Activated naive CD8-positive, alpha-beta T cell treated with anti-CD3 and anti-CD28 coated beads, Interleukin-2, amount 50 U/mL, for 24 hours (primary cell): Measurements from ENCODE around the gene KRTAP9-7.
"Not testable (repeated sequence)": the region's sequence is repeated elsewhere in the genome, so short reads cannot be mapped to it uniquely, and the experiment has no call there.

Source experiments
- ATAC-seq: fragments of 150-1000 bp; cut with Tn5 transposase; one replicate; pipeline ENCODE4 v1.10.0; 2021
- DNase-seq: peaks from one replicate; pipeline ENCODE4 v3.0.0; 2021
- H3K27ac Mint-ChIP-seq: one replicate; pipeline ENCODE4 v1.8.0; 2021; ENCODE audit warnings: mild to moderate bottlenecking, mixed read lengths
- H3K27me3 Mint-ChIP-seq: one replicate; pipeline ENCODE4 v1.8.0; 2021; ENCODE audit warnings: mixed read lengths
- H3K36me3 Mint-ChIP-seq: one replicate; pipeline ENCODE4 v1.8.0; 2021; ENCODE audit warnings: low read depth, mixed read lengths
- H3K4me1 Mint-ChIP-seq: one replicate; pipeline ENCODE4 v1.8.0; 2021; ENCODE audit warnings: mixed read lengths
- H3K4me3 Mint-ChIP-seq: one replicate; pipeline ENCODE4 v1.8.0; 2021; ENCODE audit warnings: mild to moderate bottlenecking, moderate library complexity, mixed read lengths
- H3K9me3 Mint-ChIP-seq: one replicate; pipeline ENCODE4 v1.8.0; 2021; ENCODE audit warnings: mixed read lengths

The KRTAP9-7 gene

GRCh38 chr17:41256291-41256685, 19.2 kb upstream of the KRTAP9-7 start:
- no peaks in the 10 kb centered on the region for H3K9me3 Mint-ChIP-seq
- H3K4me3 Mint-ChIP-seq = no peak overlapping the region
- ATAC-seq = no peak
- H3K4me1 Mint-ChIP-seq = peaks cover 10% of the 10 kb centered on the region
- no peak overlapping the region for H3K27ac Mint-ChIP-seq
- H3K36me3 Mint-ChIP-seq = no peaks in the 10 kb centered on the region
- peaks cover 3% of the 10 kb centered on the region for H3K27me3 Mint-ChIP-seq
- DNase-seq = no peak

GRCh38 chr17:41258406-41258805, 17.1 kb upstream of the KRTAP9-7 start:
- no peak for ATAC-seq
- peaks cover 3% of the 10 kb centered on the region for H3K27me3 Mint-ChIP-seq
- DNase-seq = no peak
- H3K36me3 Mint-ChIP-seq = no peaks in the 10 kb centered on the region
- no peak overlapping the region for H3K27ac Mint-ChIP-seq
- peaks cover 10% of the 10 kb centered on the region for H3K4me1 Mint-ChIP-seq
- H3K9me3 Mint-ChIP-seq = no peaks in the 10 kb centered on the region
- H3K4me3 Mint-ChIP-seq = no peak overlapping the region

- H3K27me3 Mint-ChIP-seq = peaks cover 3% of the 10 kb centered on the region
- H3K4me1 Mint-ChIP-seq = peaks cover 10% of the 10 kb centered on the region
- no peak overlapping the region for H3K27ac Mint-ChIP-seq
- no peak for DNase-seq
- no peaks in the 10 kb centered on the region for H3K36me3 Mint-ChIP-seq
- H3K9me3 Mint-ChIP-seq = no peaks in the 10 kb centered on the region
- ATAC-seq = no peak
- no peak overlapping the region for H3K4me3 Mint-ChIP-seq
These were observed 12.3 kb upstream of the KRTAP9-7 start for GRCh38 chr17:41263212-41263611.

GRCh38 chr17:41264599-41264998, 10.9 kb upstream of the KRTAP9-7 start:
- DNase-seq (no peak), ATAC-seq (no peak)
- Mint-ChIP-seq H3K36me3 (no peaks in the 10 kb centered on the region), H3K4me3 (no peak overlapping the region), H3K9me3 (no peaks in the 10 kb centered on the region), H3K4me1 (peaks cover 10% of the 10 kb centered on the region), H3K27ac (no peak overlapping the region), H3K27me3 (no peaks in the 10 kb centered on the region)

GRCh38 chr17:41265078-41265477, 10.4 kb upstream of the KRTAP9-7 start, which contains the start of gene KRTAP9-6:
TSS of gene KRTAP9-6 (plus strand) at chr17:41265378. CDS start at chr17:41265378, 0 bp downstream.
- Mint-ChIP-seq H3K4me3 (no peak within 1 kb of the TSS), H3K9me3 (no peaks in the 10 kb centered on the region), H3K27me3 (no peaks in the 10 kb centered on the region), H3K27ac (no peak within 1 kb of the TSS), H3K4me1 (peaks cover 9% of the 10 kb centered on the region), H3K36me3 (no peaks in the 10 kb centered on the region)
- ATAC-seq (no peak), DNase-seq (no peak)

GRCh38 chr17:41267711-41268110, 7.8 kb upstream of the KRTAP9-7 start:
- no peak overlapping the region for H3K27ac Mint-ChIP-seq
- no peaks in the 10 kb centered on the region for H3K36me3 Mint-ChIP-seq
- no peaks in the 10 kb centered on the region for H3K4me1 Mint-ChIP-seq
- ATAC-seq (no peak), DNase-seq (no peak)
- no peak overlapping the region for H3K4me3 Mint-ChIP-seq
- no peaks in the 10 kb centered on the region for H3K27me3 Mint-ChIP-seq
- H3K9me3 Mint-ChIP-seq = no peaks in the 10 kb centered on the region

- H3K27me3 Mint-ChIP-seq, H3K4me1 Mint-ChIP-seq, H3K4me3 Mint-ChIP-seq, H3K27ac Mint-ChIP-seq, DNase-seq, H3K9me3 Mint-ChIP-seq, ATAC-seq, H3K36me3 Mint-ChIP-seq: not testable (repeated sequence)
These were observed 4.2 kb upstream of the KRTAP9-7 start for GRCh38 chr17:41271323-41271722.

- no peaks in the 10 kb centered on the region for H3K9me3 Mint-ChIP-seq
- no peak for ATAC-seq
- DNase-seq = no peak
- peaks cover 2% of the 10 kb centered on the region for H3K27me3 Mint-ChIP-seq
- no peak overlapping the region for H3K4me3 Mint-ChIP-seq
- no peaks in the 10 kb centered on the region for H3K36me3 Mint-ChIP-seq
- no peaks in the 10 kb centered on the region for H3K4me1 Mint-ChIP-seq
- no peak overlapping the region for H3K27ac Mint-ChIP-seq
These were observed 3.6 kb upstream of the KRTAP9-7 start for GRCh38 chr17:41271858-41272257.

- Mint-ChIP-seq H3K27ac (no peak overlapping the region), H3K36me3 (no peaks in the 10 kb centered on the region), H3K27me3 (peaks cover 2% of the 10 kb centered on the region), H3K4me3 (no peak overlapping the region), H3K9me3 (no peaks in the 10 kb centered on the region), H3K4me1 (no peaks in the 10 kb centered on the region)
- DNase-seq (no peak), ATAC-seq (no peak)
These were observed 2.9 kb downstream of the KRTAP9-7 start for GRCh38 chr17:41278176-41278955.

GRCh38 chr17:41284043-41284442, 8.5 kb downstream of the KRTAP9-7 start:
- Mint-ChIP-seq H3K27me3 (no peaks in the 10 kb centered on the region), H3K36me3 (no peaks in the 10 kb centered on the region), H3K9me3 (no peaks in the 10 kb centered on the region), H3K27ac (no peak overlapping the region), H3K4me3 (no peak overlapping the region), H3K4me1 (peaks cover 10% of the 10 kb centered on the region)
- DNase-seq = no peak
- ATAC-seq = no peak

- Mint-ChIP-seq H3K4me3 (no peak overlapping the region), H3K36me3 (no peaks in the 10 kb centered on the region), H3K27me3 (no peaks in the 10 kb centered on the region), H3K9me3 (no peaks in the 10 kb centered on the region), H3K27ac (no peak overlapping the region), H3K4me1 (peaks cover 10% of the 10 kb centered on the region)
- ATAC-seq (no peak), DNase-seq (no peak)
These were observed 9.0 kb downstream of the KRTAP9-7 start for GRCh38 chr17:41284546-41284945.

GRCh38 chr17:41287050-41287449, 11.6 kb downstream of the KRTAP9-7 start:
- no peak overlapping the region for H3K4me3 Mint-ChIP-seq
- peaks cover 10% of the 10 kb centered on the region for H3K4me1 Mint-ChIP-seq
- ATAC-seq = no peak
- H3K27ac Mint-ChIP-seq = no peak overlapping the region
- no peaks in the 10 kb centered on the region for H3K27me3 Mint-ChIP-seq
- no peak for DNase-seq
- no peaks in the 10 kb centered on the region for H3K9me3 Mint-ChIP-seq
- no peaks in the 10 kb centered on the region for H3K36me3 Mint-ChIP-seq

GRCh38 chr17:41294016-41294415, 18.5 kb downstream of the KRTAP9-7 start:
- no peaks in the 10 kb centered on the region for H3K4me1 Mint-ChIP-seq
- no peaks in the 10 kb centered on the region for H3K27me3 Mint-ChIP-seq
- no peak overlapping the region for H3K4me3 Mint-ChIP-seq
- DNase-seq = no peak
- ATAC-seq = no peak
- no peaks in the 10 kb centered on the region for H3K36me3 Mint-ChIP-seq
- no peak overlapping the region for H3K27ac Mint-ChIP-seq
- H3K9me3 Mint-ChIP-seq = peaks cover 3% of the 10 kb centered on the region

- H3K4me1 Mint-ChIP-seq = peaks cover 9% of the 10 kb centered on the region
- no peak for DNase-seq
- peaks cover 10% of the 10 kb centered on the region for H3K9me3 Mint-ChIP-seq
- no peaks in the 10 kb centered on the region for H3K27me3 Mint-ChIP-seq
- ATAC-seq = no peak
- H3K27ac Mint-ChIP-seq = no peak overlapping the region
- H3K36me3 Mint-ChIP-seq = no peaks in the 10 kb centered on the region
- no peak overlapping the region for H3K4me3 Mint-ChIP-seq
These were observed 21.3 kb downstream of the KRTAP9-7 start for GRCh38 chr17:41296846-41297245.

GRCh38 chr17:41298458-41299135, 23.1 kb downstream of the KRTAP9-7 start:
- peaks cover 10% of the 10 kb centered on the region for H3K9me3 Mint-ChIP-seq
- H3K27ac Mint-ChIP-seq = no peak overlapping the region
- H3K4me1 Mint-ChIP-seq = peaks cover 12% of the 10 kb centered on the region
- H3K36me3 Mint-ChIP-seq = no peaks in the 10 kb centered on the region
- no peaks in the 10 kb centered on the region for H3K27me3 Mint-ChIP-seq
- no peak for ATAC-seq
- no peak overlapping the region for H3K4me3 Mint-ChIP-seq
- DNase-seq = no peak
